ENCODE measurements around the gene NCOA7.

Gene NCOA7

DNA sequence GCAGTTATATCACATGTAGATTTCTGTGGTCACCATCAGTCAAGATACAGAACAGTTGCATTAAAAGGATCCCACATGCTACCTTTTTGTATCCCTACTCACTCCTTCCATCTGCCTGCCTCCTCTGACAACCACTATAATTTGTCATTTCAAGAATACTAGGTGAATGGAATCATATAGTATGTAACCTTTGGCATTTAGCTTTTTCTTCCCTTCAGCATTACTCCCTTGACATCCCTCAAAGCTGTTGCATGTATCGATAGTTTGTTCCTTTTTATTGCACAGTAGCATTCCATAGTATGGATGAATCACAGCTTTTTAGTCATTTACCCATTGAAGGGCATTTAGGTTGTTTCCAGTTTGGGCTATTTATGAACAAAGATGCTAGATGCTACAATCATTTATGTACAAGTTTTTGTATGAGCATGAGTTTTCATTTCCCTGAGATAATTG is 26.1 kb downstream of the NCOA7 start:
- no peak for DNase-seq

DNA sequence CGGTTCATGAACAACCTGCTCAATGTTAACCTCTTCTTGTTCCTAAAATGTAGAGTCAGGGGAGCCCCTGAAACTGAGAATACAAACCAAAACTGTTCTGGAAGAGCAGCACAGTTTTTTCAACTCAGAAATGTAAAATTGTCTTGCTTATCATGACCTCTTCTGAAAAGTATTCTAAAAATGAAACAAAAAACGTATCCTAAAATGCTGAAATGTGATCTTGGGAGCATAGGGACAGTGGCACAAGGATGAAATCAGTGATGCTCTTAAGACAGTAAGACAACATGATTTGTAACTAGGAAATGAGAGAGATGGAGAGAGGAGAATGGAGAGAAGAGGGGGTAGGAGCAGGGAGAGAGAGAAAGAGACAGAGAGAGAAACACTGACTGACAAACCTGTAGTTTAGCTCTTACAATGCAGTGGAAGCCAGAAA is 27.5 kb downstream of the NCOA7 start:
- no peak for DNase-seq

DNA sequence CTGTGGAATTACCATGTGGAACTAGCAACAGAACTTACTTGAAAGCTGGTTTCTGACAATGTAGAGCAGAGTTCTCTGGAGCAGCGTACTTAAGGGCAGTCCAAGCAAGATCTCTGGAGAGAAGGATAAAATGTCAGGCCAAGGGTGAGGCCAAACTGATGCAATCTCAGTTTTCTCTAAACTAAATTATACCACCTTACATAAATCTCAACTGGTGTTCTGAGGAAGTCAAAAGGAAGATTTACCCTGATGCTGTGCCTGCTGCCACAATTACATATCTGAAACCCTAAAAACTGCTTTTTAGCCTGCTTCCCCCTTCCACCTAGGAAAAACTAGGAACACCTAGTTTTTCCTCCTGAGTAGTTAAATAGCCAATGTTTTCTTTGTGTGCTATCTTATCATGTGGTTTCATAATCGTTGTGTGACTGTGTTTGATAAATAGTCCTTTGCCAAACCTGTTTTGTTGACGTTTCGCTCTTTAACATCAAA is 28.1 kb downstream of the NCOA7 start:
- no peak for DNase-seq

DNA sequence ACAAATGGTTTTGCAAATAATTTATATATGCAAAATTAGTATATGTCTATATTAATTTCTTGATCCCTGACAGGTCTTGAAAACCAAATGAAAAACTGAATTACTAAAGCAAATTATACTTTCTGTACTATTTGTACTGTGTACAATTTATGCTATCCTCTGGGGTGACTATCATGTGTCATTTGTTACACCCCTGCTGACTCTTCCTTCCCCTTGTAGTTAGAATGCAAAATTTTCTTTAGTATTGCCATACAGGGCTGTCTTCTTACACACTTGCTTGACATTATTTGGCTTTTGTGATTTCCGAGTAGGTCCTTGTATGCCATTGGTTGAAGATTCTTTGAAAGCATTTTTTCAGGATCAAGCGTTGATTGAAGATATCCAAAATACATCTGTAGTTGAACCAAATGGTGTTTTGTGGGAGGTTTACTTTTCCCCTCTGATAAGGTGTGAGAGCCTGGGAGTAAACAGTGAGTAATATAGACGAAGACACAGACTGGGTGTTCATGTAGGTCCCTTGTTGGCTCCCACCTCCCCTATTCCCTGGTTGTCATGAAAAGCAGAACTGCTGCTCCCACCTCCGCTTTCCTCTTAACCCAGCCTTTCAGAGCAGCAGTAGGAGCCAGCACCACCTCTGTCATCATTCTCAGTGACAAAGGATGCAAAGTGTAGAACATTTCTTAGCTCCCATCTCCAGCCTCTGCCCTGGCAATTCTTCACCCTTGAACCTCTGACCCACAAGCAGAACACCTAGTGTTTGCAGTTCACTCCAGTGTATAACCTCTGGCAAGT is 29.0 kb downstream of the NCOA7 start:
- DNase-seq: no peak

DNA sequence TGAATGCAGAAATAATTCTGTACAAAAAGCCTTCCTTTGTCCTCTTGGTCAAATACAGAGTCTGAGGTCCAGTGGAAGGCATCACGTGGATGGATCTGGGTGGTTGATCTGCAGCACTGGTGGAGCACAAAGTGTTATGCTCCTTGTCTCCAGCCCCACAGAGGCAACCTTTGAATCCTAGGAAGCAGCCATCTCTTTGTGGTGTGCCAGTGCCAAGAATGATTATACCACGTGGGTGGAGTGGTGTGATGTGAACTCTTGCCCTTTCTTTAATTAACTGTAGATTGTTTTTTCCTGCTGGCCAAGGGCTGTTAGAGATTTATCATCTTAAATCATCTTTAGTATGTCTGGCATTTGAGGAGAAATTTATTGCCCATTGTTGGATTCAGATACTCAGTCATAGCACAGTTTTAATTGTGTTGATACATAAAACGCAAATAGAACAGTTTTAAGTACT is 31.1 kb downstream of the NCOA7 start:
- no peak for DNase-seq

DNA sequence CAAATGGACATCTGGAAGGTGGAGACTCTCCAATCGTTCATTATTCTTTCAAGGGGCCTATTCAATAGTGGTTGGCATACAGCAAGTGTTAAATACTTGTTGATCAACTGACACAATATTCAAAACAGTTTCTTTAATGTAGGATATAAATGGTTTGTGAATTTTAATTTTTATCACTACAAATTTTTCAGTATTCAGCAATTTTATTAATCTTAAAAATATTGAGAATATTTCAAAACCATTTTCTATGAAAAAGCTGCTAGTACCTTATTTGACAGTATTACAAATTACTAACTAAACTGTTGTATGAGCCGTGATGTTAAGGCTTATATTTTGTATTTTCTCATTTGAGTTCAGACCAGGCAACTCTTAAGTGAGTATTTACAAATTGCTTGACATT is 32.4 kb downstream of the NCOA7 start:
- DNase-seq: no peak

DNA sequence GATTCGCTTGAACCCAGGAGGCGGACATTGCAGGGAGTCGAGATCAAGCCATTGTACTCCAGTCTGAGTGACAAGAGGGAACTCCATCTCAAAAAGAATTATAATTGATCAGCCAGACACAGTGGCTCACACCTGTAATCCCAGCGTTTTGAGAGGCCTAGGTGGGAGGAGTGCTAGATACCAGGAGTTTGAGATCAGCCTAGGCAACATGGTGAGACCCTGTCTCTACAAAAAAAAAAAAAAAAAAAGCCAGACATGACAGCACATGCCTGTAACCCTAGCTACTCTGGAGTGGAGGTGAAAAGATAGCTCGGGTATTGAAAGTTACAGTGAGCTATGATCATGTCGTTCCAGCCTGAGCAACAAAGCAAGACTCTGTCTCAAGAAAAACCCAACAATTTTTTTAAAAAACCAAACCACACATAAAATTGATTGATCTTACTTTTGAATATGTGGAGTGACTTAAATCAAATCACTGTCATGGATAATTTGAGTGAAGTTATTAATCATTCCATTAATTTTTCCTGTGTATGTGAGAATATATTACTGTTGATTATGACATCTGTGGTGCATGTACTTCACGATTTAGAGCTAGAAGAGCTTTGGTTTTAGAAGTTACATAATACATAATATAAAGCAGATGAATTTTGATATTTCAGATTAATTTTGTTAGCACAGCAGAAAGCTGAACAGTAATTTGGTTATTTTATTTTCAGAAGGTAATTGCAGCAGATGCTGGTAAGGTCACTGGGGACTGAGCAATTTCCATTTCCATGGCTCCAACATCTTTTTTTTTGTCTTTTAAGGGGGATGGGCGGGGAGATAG is 34.4 kb downstream of the NCOA7 start:
- no peak for DNase-seq

DNA sequence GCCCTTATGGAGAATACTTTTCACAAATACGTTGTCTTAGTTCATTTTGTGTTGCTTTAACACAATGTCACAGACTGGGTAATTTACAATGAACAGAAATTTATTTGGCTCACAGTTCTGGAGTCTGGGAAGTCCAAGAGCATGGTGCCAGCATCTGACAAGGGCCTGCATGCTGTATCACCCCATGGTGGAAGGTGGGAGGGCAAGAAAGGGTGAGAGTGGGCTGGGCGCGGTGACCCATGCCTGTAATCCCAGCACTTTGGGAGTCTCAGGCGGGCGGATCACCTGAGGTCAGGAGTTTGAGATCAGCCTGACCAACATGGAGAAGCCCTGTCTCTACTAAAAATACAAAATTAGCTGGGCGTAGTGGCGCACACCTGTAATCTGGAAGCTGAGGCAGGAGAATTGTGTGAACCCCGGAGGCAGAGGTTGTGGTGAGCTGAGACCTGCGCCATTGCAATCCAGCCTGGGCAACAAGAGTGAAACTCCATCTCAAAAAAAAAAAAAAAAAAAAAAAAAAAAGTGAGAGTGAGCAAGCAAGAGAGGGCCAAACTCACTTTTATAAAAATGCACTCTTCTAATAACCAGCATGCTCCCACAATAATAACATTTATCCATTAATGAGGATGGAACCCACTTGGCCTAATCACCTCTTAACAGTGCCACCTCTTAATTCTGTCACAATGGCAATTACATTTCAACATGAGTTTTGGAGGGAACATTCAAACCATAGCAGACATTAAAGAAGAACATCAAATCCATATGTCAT is 36.1 kb downstream of the NCOA7 start:
- no peak for DNase-seq

DNA sequence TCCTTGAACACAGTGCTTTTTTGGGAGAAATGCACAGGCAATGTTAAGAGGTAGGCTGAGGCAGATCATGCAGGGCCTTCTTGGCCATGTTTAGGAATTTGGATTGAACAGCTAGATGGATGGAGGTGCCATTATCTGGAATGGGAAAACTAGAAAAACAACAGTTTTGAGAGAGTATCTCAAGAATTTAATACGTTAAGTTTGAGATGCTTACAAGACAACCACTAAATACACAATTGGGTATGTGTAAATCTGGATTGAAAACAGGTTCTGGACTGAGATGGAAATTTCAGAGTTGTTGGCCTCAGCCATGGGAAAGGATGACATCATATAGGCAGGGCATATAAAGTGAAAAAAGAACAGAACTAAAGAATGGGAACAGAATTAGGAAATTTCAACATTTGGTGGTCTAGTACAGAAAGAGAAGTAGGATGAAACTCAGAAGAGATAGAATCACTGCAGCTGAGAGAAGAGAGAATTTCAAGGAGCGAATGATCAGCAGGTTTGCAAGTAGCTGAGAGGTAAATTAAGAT is 37.1 kb downstream of the NCOA7 start:
- no peak for DNase-seq

DNA sequence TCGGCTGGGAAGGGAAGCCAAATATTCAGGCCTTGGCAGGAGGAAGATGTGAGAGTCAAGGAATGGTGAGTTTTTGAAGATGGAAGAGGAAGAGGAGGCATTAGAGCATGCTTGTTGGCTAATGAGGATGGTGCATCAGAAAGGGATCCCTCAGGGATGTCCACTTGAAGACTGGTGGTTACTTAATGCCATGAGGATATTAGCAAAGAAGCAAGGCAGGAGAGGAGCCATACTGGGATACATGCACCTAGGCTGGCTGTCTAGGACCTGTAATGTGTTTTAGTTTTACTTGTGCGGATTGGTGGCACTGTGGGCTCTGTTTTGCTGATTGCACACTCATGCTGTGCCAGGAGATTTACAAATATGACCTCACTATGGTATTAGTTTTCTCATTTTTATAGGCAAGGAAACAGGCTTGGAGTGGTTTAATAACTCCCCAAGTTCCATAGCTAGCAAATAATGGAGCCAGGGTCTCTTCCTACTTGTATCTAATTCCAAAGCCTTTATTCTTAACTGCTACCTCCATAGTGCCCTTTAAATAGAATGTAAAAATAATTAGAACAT is 37.8 kb downstream of the NCOA7 start:
- no peak for DNase-seq

DNA sequence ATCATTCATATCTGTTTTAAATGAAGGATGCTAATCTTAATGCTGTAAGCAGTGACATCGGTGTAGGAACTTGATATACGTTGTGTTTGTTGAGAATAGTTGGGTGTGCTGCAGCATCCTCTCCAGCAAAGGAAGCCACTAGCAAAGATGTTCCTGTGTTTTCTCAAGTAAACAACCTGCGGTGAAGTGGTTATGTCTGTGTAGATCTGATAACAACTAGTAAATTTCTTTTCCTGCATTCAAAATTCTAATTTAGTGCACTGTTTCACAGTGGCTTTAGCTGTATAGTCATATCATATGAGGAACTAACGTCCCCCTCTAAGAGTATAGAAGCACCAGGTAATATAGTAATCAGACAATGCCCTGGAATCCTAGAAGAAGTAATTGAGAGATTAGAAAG is 38.7 kb downstream of the NCOA7 start:
- no peak for DNase-seq

DNA sequence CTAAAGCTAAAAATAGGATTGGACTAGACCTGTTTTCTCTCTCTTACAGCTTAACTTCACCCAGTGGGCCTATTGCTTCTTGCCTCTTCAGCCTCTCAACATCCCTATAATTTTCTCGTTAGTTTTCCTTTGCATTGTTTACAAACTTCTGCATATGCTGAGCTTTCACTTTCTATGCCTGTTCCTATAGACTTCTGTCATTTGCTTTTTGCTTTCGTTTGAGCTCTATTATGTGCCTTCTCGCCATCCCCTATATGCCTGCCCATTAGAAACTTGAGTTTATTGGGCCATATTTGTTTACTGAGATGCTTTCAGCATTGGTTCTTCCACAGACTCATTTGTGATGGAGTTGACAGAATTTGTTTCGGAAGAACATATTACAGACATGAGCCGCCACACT is 40.9 kb downstream of the NCOA7 start:
- DNase-seq: no peak

DNA sequence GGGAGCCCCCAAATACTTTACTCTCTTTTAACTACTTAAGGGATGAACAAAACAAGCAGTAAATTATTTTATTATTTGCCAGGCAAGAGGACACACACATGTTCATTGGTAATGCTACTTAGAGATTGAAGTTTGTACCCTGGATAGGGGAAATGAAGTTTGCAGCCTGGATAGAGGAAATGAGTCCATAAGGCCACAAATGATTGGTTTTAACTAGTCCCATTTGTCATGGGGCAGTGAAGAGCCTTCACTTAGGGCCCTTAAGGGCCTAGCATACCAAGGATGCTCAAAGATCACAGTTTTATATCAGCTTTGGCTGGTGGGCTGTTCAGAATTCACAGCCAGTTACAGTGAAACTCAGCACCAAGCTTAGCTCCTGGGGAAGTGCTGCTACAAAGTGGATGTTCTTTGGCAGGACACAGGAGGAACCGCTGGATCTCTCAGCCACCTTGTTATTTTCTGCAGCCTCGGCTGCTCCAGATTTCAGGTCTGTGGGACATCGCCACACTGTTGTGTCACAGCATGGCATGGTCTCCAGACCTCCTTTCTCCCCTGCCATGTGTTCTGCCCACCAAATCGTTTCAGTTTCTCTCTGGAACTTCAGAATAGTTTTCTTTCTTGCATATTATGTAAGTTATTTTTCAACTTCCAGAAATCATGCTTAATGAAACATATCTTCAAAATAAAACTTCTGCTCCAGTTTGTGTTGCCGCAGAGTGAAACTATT is 41.8 kb downstream of the NCOA7 start:
- DNase-seq: no peak

DNA sequence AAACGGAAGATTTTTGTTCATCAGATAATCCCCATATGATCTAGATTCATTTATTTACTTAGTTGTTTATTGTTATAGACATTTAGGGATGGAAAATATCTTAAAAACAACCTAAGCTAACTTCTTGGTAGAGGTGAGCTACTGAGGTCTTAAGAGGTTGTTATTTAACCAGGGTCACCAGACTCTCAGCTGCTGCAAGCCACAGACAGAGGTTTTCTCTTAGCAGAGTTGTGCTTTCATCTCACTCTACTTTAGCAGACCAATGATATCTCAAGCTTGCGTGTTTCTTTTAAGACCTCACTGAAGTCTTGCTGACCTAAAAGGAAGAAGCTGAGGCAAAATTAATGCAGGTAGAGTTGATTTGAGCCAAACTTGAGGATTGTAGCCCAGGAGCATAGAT is 43.6 kb downstream of the NCOA7 start:
- DNase-seq: no peak

DNA sequence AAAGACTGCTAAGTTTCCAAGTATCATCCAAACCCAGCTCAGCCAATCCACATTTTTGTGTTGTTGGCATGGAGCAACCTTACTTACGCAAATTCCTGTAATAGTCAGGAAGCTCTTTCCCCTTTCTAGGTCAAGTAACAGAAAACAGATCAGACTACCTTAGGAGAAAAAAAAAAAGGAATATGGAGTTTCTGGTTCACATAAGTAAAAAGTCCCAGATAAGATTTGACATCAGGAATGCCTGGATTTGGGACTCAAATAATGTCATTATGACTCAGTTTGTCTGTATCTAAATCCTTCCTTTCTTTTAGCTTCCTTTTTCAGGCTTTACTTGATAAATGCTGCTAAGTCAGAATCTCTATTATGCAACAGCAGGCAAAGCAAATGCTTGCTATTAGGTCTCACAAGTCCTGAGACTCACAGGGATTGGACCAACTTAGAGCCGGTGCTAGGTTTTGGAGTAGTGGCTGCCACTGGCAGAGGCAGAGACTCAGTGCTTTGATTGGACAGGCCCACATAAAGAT is 44.5 kb downstream of the NCOA7 start:
- no peak for DNase-seq

DNA sequence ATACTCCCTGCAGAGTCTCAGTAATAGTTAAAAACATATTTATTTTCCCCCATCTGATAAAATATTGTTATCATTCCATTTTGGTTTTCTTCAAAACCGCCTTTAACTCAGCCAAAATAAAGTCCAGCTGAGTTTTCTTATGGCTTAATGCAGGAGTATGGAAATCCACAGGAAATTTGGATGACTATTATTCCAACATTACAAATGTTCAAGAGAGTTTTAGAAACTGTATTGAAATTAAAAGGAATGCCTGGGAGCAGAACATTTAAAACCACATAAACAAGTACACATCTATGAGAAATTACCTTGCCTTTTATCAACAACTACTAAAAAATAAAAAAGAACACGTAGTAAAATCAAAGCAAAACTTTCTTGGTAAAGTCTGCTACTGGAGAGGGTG is 45.7 kb downstream of the NCOA7 start:
- DNase-seq: no peak

DNA sequence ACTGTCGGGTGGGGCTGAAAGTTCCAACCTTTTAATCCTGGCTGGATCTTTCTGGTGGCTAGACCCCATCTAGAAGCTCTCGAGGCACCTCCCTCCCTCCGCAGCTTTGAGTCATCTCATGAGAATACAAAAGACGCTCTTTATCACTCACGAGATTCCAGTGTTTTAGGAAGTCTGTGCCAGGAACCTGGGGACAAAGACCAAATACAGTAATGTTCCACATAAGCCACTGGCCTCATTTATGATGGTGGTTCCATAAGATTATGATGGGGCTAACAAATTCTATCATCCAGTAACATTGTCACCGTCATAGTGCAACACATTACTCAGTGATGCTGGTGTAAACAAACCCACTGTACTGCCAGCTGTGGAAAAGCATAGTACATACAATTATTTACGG is 48.7 kb downstream of the NCOA7 start:
- no peak for DNase-seq

DNA sequence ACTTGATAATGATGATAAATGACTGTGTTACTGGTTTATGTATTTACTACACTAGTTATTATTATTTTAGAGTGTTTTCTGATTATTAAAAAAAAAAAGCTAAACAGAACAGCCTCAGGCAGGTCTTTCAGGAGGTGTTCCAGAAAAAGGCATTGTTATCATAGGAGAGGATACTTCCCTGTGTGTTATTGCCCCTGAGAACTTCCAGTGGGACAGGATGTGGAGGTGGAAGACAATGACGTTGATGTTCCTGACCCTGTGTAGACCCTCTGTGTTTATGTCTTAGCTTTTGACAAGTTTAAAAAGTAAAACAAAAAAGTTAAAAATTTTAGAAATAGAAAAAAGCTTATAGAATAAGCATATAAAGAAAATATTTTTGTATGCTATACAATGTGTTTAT is 49.1 kb downstream of the NCOA7 start:
- DNase-seq: no peak

DNA sequence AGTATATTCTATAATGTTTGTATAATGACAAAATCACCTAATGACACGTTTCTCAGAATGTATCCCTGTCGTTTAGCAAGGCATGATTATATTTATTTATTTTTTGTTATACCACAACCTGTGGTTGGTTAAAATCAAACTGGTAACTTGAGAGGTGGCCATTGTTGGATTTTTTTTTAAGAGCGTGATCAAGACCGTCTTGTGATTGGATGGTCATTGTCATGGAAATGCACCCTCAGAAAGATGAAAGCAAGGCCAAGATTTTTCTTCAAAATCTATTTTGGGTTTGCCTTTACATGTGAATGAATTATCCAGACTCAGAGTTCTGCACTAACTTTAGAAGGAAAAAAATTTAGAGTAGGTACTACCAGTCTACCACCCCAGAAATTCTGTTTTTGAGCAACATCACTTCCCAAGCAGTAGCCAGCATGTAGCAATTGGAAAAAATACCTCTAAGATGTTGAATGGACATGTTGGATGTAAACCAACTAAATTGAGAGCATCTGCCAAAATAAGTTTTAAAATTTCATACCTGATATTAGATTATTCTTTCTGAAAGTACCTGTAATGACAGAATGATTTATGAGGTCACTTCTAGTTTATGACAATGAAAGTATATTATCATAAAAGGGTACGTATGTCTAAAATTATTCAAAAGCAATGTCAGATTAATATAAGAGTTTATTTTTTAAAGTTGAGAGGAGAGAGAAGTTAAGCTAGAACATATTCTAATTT is 50.8 kb downstream of the NCOA7 start:
- no peak for DNase-seq

DNA sequence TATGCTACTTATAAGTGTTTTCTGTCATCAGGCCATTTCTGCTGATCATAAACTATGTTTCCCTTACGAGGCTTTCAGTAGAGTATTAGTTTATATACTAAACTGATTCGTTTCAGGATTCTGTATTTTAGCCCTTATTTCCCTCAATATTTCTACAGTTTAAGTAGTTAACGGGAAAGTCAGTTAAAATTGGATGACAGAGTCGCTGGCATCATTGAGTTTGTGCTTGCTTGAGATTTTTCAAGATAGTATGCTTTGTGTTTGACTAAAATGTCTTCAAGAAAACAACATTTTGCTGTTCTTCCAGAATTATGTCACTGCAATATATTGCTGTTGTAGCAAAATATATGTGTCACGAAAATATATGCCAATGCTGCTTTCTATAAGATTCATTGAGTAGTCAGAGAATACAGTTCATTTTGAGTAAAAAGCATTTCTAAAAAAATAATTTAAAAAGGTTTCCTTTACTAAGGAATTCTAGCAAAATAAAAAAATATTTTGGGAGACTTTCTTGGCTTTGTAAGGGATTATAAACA is 51.4 kb downstream of the NCOA7 start:
- DNase-seq: no peak

DNA sequence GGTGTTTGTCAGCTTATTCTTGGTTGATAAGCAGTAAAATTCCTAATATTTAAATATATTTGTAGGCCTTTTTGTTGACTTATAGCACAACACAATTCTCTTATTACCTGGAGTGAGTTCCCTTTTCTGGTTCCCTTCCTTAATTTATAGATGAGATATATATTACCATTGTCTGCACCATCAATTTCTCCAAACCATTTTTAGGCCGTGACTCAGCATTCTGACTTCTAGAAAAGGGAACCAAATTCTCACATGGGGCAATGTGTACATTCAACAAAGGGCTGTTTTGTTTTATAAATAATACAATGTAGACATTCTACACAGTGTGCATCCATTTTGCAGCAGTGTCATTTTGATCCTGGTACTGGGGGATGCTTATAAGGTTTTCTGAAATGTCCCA is 52.8 kb downstream of the NCOA7 start:
- no peak for DNase-seq

All from NCI-H446 treated with DMSO at 0.1 percent for 48 hours (cell line).